ENCODE data around the gene MAD1L1.
"Not testable (repeated sequence)": the region's sequence is repeated elsewhere in the genome, so short reads cannot be mapped to it uniquely, and the experiment has no call there.

The MAD1L1 gene

DNA sequence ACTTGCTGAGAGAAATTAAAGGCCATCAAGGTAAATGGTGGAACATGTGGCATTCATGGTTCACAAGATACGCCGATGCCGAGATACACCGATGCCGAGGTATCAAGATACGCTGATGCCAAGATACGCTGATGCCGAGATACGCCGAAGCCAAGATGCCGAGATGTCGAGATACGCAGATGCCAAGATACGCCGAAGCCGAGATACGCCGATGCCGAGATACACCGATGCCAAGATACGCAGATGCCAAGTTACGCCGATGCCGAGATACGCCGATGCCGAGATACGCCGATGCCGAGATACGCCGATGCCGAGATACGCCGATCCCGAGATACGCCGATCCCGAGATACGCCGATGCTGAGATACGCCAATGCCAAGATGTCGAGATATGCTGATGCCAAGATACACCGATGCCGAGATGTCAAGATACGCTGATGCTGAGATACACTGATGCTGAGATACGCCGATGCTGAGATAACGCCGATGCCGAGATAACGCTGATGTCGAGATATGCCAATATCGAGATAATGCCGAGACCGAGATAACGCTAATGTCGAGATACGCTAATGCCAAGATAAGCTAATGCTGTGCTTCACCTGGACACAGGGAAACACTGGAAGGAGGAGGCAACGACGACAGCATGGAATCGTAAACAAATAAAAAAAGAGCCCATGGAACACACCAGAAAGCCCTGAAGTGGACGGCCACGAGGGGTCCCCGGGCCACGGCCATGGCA, 172.6 kb downstream of the MAD1L1 start:
- Histone ChIP-seq H3K9me3 (ENCODE audit: severe bottlenecking) (no peaks in the 10 kb centered on the region), H3K4me3 (ENCODE audit: severe bottlenecking) (no peak overlapping the region), H3K4me1 (ENCODE audit: insufficient read depth, poor library complexity, severe bottlenecking) (peaks cover 6% of the 10 kb centered on the region), H3K27ac (ENCODE audit: poor library complexity, severe bottlenecking) (no peak overlapping the region), H3K36me3 (ENCODE audit: low read depth) (no peaks in the 10 kb centered on the region), H3K27me3 (ENCODE audit: insufficient read depth, poor library complexity, severe bottlenecking) (no peaks in the 10 kb centered on the region)
- TF ChIP-seq, protein P1, sequence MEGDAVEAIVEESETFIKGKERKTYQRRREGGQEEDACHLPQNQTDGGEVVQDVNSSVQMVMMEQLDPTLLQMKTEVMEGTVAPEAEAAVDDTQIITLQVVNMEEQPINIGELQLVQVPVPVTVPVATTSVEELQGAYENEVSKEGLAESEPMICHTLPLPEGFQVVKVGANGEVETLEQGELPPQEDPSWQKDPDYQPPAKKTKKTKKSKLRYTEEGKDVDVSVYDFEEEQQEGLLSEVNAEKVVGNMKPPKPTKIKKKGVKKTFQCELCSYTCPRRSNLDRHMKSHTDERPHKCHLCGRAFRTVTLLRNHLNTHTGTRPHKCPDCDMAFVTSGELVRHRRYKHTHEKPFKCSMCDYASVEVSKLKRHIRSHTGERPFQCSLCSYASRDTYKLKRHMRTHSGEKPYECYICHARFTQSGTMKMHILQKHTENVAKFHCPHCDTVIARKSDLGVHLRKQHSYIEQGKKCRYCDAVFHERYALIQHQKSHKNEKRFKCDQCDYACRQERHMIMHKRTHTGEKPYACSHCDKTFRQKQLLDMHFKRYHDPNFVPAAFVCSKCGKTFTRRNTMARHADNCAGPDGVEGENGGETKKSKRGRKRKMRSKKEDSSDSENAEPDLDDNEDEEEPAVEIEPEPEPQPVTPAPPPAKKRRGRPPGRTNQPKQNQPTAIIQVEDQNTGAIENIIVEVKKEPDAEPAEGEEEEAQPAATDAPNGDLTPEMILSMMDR (IDR thresholded peaks at IDR 0.05; ENCODE audit: poor library complexity, severe bottlenecking) = no peak
- no peak for ATAC-seq (ENCODE audit: low read depth)
- DNase-seq (ENCODE audit: low spot score) = no peak

DNA sequence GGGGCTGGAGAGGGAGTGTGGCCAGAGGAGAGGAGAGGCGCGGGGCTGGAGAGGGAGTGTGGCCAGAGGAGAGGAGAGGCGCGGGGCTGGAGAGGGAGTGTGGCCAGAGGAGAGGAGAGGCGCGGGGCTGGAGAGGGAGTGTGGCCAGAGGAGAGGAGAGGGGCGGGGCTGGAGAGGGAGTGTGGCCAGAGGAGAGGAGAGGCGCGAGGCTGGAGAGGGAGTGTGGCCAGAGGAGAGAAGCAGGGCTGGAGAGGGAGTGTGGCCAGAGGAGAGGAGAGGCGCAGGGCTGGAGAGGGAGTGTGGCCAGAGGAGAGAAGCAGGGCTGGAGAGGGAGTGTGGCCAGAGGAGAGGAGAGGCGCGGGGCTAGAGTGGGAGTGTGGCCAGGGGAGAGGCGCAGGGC, 174.5 kb downstream of the MAD1L1 start:
- not testable (repeated sequence) for ATAC-seq (ENCODE audit: low read depth); H3K27ac ChIP-seq (ENCODE audit: poor library complexity, severe bottlenecking); H3K27me3 ChIP-seq (ENCODE audit: insufficient read depth, poor library complexity, severe bottlenecking); DNase-seq (ENCODE audit: low spot score); H3K4me1 ChIP-seq (ENCODE audit: insufficient read depth, poor library complexity, severe bottlenecking); H3K4me3 ChIP-seq (ENCODE audit: severe bottlenecking); H3K36me3 ChIP-seq (ENCODE audit: low read depth); H3K9me3 ChIP-seq (ENCODE audit: severe bottlenecking)

DNA sequence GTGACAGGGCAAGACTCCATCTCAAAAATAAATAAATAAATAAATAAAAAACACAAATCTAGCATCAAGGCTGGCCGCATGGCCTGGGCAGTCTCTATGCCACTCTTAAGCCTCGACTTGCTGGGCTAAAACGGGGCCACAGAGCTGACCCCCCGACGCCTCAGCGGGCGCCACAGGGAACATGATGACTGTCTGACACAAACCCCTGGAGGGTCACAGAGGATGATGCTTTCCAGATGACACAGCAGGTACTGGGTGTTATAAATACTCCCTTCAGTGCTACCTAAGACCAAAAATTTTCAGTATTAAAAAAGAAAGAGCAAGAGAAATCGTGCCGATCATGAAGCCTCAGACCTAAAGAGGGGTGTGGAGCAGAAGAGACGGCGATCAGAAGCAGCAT, 176.8 kb downstream of the MAD1L1 start:
- Histone ChIP-seq H3K4me3 (ENCODE audit: severe bottlenecking) (no peak overlapping the region), H3K4me1 (ENCODE audit: insufficient read depth, poor library complexity, severe bottlenecking) (no peaks in the 10 kb centered on the region), H3K9me3 (ENCODE audit: severe bottlenecking) (no peaks in the 10 kb centered on the region), H3K27ac (ENCODE audit: poor library complexity, severe bottlenecking) (no peak overlapping the region), H3K36me3 (ENCODE audit: low read depth) (no peaks in the 10 kb centered on the region), H3K27me3 (ENCODE audit: insufficient read depth, poor library complexity, severe bottlenecking) (no peaks in the 10 kb centered on the region)
- no peak for ATAC-seq (ENCODE audit: low read depth)
- no peak for DNase-seq (ENCODE audit: low spot score)
- TF ChIP-seq, protein P1 (IDR thresholded peaks at IDR 0.05; ENCODE audit: poor library complexity, severe bottlenecking) = no peak

DNA sequence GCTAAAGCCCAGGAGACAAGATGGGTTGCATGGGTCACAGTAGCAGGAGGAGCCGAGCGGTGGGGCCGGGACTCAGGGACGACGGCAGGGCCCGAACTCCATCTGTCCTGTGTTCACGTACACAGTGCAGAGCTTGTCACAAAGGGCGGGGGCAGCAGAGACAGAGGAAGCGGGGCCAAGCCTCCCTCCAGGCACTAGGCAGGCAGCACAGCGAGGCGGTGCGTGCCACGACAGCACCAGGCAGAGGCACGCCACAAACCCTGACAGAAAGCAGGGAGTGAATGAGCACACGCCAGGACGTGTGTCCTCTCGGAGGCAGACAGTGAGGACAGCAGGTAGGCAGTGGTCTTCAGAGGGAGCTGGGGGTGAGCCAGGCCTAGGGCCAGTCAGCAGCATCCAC, 177.8 kb downstream of the MAD1L1 start:
- Histone ChIP-seq H3K9me3 (ENCODE audit: severe bottlenecking) (no peaks in the 10 kb centered on the region), H3K4me3 (ENCODE audit: severe bottlenecking) (no peak overlapping the region), H3K27ac (ENCODE audit: poor library complexity, severe bottlenecking) (no peak overlapping the region), H3K27me3 (ENCODE audit: insufficient read depth, poor library complexity, severe bottlenecking) (no peaks in the 10 kb centered on the region), H3K36me3 (ENCODE audit: low read depth) (no peaks in the 10 kb centered on the region), H3K4me1 (ENCODE audit: insufficient read depth, poor library complexity, severe bottlenecking) (no peaks in the 10 kb centered on the region)
- no peak for ATAC-seq (ENCODE audit: low read depth)
- TF ChIP-seq, protein P1 (IDR thresholded peaks at IDR 0.05; ENCODE audit: poor library complexity, severe bottlenecking) = no peak
- no peak for DNase-seq (ENCODE audit: low spot score)

DNA sequence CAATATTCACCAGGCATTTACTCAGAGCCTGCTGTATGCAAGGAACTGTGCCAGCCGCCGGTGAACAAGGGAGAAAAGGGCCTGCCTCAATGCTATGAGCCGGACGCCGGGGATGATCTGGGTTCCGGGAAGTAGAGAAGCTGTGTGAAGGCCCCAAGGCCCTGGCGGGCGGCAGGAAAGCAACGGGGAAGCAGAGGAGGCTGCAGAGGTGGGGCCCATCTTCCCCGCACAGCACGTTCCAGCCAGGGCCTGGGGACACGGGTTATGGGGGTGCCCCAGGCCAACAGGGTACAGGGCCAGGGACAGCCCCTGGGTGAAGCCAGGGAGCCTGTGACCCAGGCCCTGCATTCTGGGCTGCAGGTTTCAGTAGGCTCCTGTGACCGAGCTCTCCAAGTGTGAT, 179.3 kb downstream of the MAD1L1 start:
- no peak for DNase-seq (ENCODE audit: low spot score)
- H3K27ac ChIP-seq (ENCODE audit: poor library complexity, severe bottlenecking) = no peak overlapping the region
- TF ChIP-seq, protein P1 (IDR thresholded peaks at IDR 0.05; ENCODE audit: poor library complexity, severe bottlenecking) = no peak
- no peak for ATAC-seq (ENCODE audit: low read depth)
- no peaks in the 10 kb centered on the region for H3K27me3 ChIP-seq (ENCODE audit: insufficient read depth, poor library complexity, severe bottlenecking)
- no peaks in the 10 kb centered on the region for H3K9me3 ChIP-seq (ENCODE audit: severe bottlenecking)
- H3K4me1 ChIP-seq (ENCODE audit: insufficient read depth, poor library complexity, severe bottlenecking) = no peaks in the 10 kb centered on the region
- H3K36me3 ChIP-seq (ENCODE audit: low read depth) = no peaks in the 10 kb centered on the region
- H3K4me3 ChIP-seq (ENCODE audit: severe bottlenecking) = no peak overlapping the region

Data from RWPE2 (cell line).